Lung (tissue), 12 donors: ENCODE measurements around the gene CPTP. TPM values are rescaled to one million over a fixed set of nuclear protein-coding genes. Genes with fewer than 3 reads are reported as not detected.

Source experiments
- ATAC-seq: fragments of 200-7000 bp; cut with Tn5 transposase; one replicate; pipeline ENCODE4 v1.9.1; 2020; ENCODE audit warnings: moderate number of reproducible peaks; ENCODE audit not compliant: insufficient read depth, low FRiP score
- DNase-seq, 3 donors: peaks; one replicate each; pipeline ENCODE4 v3.0.0-alpha.2; 2013 to 2017
- H3K27ac ChIP-seq, 2 donors: one replicate each; pipeline ENCODE4 v1.5.1; 2013; ENCODE audit warnings: mild to moderate bottlenecking in 2 of 2, moderate library complexity in 2 of 2, control low read depth in 1 of 2, inconsistent platforms in 1 of 2, low read depth in 1 of 2, low read length in 1 of 2
- H3K27me3 ChIP-seq, 3 donors: one replicate each; pipeline ENCODE4 v1.5.1; 2013; ENCODE audit warnings: low read length in 2 of 3; ENCODE audit not compliant: control insufficient read depth in 3 of 3, insufficient read depth in 3 of 3
- H3K36me3 ChIP-seq, 4 donors: one replicate each; pipeline ENCODE4 v1.5.1; 2013; ENCODE audit warnings: low read length in 4 of 4, mild to moderate bottlenecking in 1 of 4, moderate library complexity in 1 of 4; ENCODE audit not compliant: control insufficient read depth in 4 of 4, insufficient read depth in 4 of 4
- H3K4me1 ChIP-seq, 5 donors: one replicate each; pipeline ENCODE4 v1.5.1; 2013; ENCODE audit warnings: low read length in 5 of 5, mild to moderate bottlenecking in 2 of 5, moderate library complexity in 1 of 5; ENCODE audit not compliant: control insufficient read depth in 5 of 5, insufficient read depth in 5 of 5
- H3K4me3 ChIP-seq: one replicate; pipeline ENCODE4 v1.5.1; 2013; ENCODE audit warnings: mild to moderate bottlenecking, control low read depth, moderate library complexity
- H3K9ac ChIP-seq, 2 donors: one replicate each; pipeline ENCODE4 v1.5.1; 2013; ENCODE audit warnings: low read length in 2 of 2, control low read depth in 1 of 2; ENCODE audit not compliant: insufficient read depth in 1 of 2
- H3K9me3 ChIP-seq, 4 donors: one replicate each; pipeline ENCODE4 v1.5.1; 2013; ENCODE audit warnings: low read length in 3 of 4, mild to moderate bottlenecking in 1 of 4, moderate library complexity in 1 of 4; ENCODE audit not compliant: control insufficient read depth in 4 of 4, insufficient read depth in 3 of 4
- CTCF ChIP-seq: IDR thresholded peaks from 2 replicates; pipeline ENCODE4 v1.5.1; 2012; ENCODE audit warnings: mild to moderate bottlenecking; ENCODE audit errors: control extremely low read depth, extremely low read depth
- WGBS, 2 donors: extraction: QIAGEN DNeasy Blood & Tissue Kit; methylation state at CpG; one replicate each; pipeline ENCODE4 v1.1.7; 2013; 5-methylcytosine and 5-hydroxymethylcytosine counted together
- polyA plus RNA-seq, 2 donors: library from polyadenylated mRNA; stranded (reverse); fragments of 200-250 nt; gene quantifications; one replicate each; pipeline ENCODE4 v1.2.1, GENCODE V29; 2013
- total RNA-seq, 2 donors: library from RNA; depleted of rRNA in 1 of 2; stranded (reverse); fragments of >200 nt in 1 of 2; gene quantifications; one replicate each; pipeline ENCODE4 v1.2.1, GENCODE V29; 2014 to 2021
- donor health status: control.
- donor health status: control.
- donor health status: Bipolar disorder and iron deficiency.
- donor health status: healthy.
- donor health status: DM: yes; HTN: yes; CAD: no.

The CPTP gene
- total and polyA plus RNA-seq, 4 donors: 10.9 to 32.0 (median 19.2) TPM

DNA sequence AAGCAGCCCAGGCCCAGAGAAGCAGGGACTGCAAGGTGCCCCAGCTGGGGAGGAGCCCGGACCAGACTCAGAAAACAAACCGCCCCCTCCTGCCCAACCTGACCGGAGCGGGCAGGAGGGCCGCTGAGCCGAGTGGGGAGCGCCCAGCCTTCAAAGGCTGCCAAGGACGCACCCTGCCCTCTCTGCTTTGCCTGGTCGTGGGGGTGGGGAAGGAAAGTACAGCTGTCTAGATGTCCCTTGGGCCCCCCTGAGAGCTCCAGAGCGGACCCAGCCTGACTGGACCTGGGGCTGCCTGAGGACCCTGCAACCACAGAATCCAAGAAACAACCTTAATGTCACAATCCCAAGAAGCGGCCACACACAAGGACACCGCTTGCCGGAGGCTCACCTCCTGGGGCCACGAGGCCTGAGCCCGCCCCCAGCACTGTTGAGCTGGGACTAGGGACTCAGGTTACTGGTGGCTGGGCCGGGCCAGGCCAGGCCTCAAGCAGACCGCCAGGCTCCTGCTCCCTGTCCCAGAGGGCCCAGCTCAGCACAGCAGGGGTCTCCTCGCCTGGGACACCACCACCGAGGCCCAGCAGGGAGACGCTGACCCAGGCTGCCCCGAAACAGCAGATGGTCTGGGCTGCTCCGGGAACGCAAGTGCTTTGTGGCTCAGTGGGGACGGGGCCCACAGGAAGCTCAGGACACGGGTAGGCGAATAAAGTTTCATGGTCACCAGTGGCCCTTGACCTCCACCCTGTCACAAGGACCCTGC is 23.2 kb downstream of the CPTP start:
- Histone ChIP-seq H3K4me3 (peak overlapping the region; percentile 78), H3K27me3 (no peaks in the 10 kb centered on the region), H3K36me3 (peaks cover 0 to 5% (median 3%) of the 10 kb centered on the region in 4 donors), H3K27ac (peak overlapping the region; percentile 25 to 77), H3K4me1 (peaks cover 0 to 35% (median 21%) of the 10 kb centered on the region in 5 donors), H3K9ac (peak overlapping the region in 1 of 2 donors; percentile 5), H3K9me3 (no peaks in the 10 kb centered on the region)
- ATAC-seq: no peak
- no peak for DNase-seq
- WGBS, 2 donors: 35 to 59% methylated on average over 26 of the region's 26 CpGs
- TF ChIP-seq CTCF: no peak

DNA sequence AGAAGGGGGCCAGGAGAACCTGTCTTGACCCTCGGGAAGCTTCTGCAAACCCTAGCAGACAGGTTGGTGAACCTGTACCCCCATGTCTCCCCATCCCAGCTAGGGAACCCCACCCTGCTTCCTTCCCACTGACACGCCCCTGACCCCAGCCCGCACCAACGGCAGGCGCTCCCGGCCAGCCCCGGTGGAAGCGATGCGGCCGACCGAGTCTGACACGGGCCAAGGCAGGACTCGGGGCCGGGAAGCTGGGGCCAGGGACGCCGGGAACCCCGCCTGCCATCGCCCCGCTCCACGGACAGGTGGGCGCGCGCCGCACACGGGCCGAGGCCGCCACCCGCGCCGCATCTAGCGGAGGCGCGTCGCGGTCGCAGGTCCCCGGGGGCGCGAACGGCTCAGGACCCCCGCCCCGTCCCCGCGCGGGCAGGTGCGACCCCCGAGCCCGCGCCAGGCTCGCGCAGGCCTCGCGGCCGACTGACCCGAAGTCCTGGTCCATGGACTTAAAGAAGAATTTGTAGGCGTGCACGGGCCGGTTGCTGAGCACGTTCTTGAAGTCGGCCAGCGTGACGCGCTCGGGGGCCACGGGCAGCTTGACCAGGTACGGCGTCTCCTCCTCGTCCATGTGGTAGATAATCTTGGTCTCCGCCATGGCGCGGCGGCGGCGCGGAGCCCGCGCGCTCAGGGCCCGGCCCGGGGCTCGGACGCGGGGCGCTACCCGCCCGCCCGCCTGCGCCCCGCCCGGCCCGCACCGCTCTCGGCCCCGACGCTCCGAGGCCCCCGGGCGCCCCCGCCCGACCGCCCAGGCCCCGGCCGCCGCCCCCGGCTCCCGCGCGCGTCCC is 24.0 kb downstream of the CPTP start:
- H3K9ac ChIP-seq: peak overlapping the region in 1 of 2 donors; percentile 5
- no peak for ATAC-seq

GRCh38 chr1:1349256-1350012 is 24.8 kb downstream of the CPTP start, which contains the start of gene DVL1:
Gene DVL1 (minus strand): TSS chr1:1349418. CDS start chr1:1349065, 353 bp downstream.
- 0 to 1% methylated on average over 26 to 121 of the region's 122 CpGs for WGBS, 2 donors
- H3K4me1 ChIP-seq: peaks cover 0 to 35% (median 21%) of the 10 kb centered on the region in 5 donors
- no peak for TF ChIP-seq CTCF
- DNase-seq (peak; percentile 79 to 86 (median 84)), ATAC-seq (peak; percentile 42)
- peaks cover 0 to 10% (median 5%) of the 10 kb centered on the region in 4 donors for H3K36me3 ChIP-seq
- H3K4me3 ChIP-seq: peak within 1 kb of the TSS; percentile 78
- peak within 1 kb of the TSS; percentile 82 to 86 for H3K27ac ChIP-seq
- H3K9me3 ChIP-seq: peaks cover 0 to 2% (median 0%) of the 10 kb centered on the region in 4 donors
- peak within 1 kb of the TSS in 1 of 2 donors; percentile 5 for H3K9ac ChIP-seq
- no peaks in the 10 kb centered on the region for H3K27me3 ChIP-seq

More for the DNA sequence above, 24.0 kb downstream of the CPTP start:
- 1% methylated on average over 69 to 109 of the region's 109 CpGs for WGBS, 2 donors
- H3K27me3 ChIP-seq: no peaks in the 10 kb centered on the region
- H3K4me1 ChIP-seq: peaks cover 0 to 35% (median 21%) of the 10 kb centered on the region in 5 donors
- H3K36me3 ChIP-seq: peaks cover 0 to 8% (median 3%) of the 10 kb centered on the region in 4 donors
- DNase-seq: peak in 1 of 3 donors; percentile 42
- no peak for TF ChIP-seq CTCF
- H3K9me3 ChIP-seq: no peaks in the 10 kb centered on the region
- peak overlapping the region; percentile 25 to 77 for H3K27ac ChIP-seq
- H3K4me3 ChIP-seq: peak overlapping the region; percentile 78
